OCI-LY3 (cell line): Measurements from ENCODE around the gene MYOF.

Experiments used
- H2AFZ ChIP-seq: fragments of 200-600, 300-600 bp; shearing (Covaris generic); 2 replicates; pipeline ENCODE4 v1.6.0; 2014; ENCODE audit warnings: antibody characterized with exemption, low read depth, low read length
- H3K27ac ChIP-seq: fragments of 200-600, 300-600 bp; sonication (generic); 2 replicates; pipeline ENCODE4 v1.5.1; 2014; ENCODE audit warnings: mild to moderate bottlenecking, low read length, moderate library complexity, mixed read lengths
- H3K27me3 ChIP-seq: fragments of 200-600, 300-600 bp; sonication (generic); 2 replicates; pipeline ENCODE4 v1.6.1; 2014; ENCODE audit warnings: low read depth, low read length, mixed read lengths
- H3K36me3 ChIP-seq: fragments of 200-600, 300-600 bp; sonication (generic); replicated peaks from 2 replicates; pipeline ENCODE3; 2014; ENCODE audit warnings: low read depth, low read length, mixed read lengths
- H3K4me1 ChIP-seq: fragments of 300-600, 200-600 bp; sonication (generic); 2 replicates; pipeline ENCODE4 v1.6.1; 2014; ENCODE audit warnings: low read length, mixed read lengths
- H3K4me2 ChIP-seq: fragments of 200-600, 300-600 bp; sonication (generic); 2 replicates; pipeline ENCODE4 v1.6.1; 2014; ENCODE audit warnings: low read length, mixed read lengths
- H3K4me3 ChIP-seq: fragments of 300-600, 200-600 bp; sonication (generic); 2 replicates; pipeline ENCODE4 v1.5.1; 2014; ENCODE audit warnings: antibody characterized with exemption, mild to moderate bottlenecking, low read length, moderate library complexity
- H3K79me2 ChIP-seq: fragments of 300-600, 200-600 bp; shearing (Covaris generic); 2 replicates; pipeline ENCODE4 v1.6.1; 2014; ENCODE audit warnings: mild to moderate bottlenecking, low read length, mixed read lengths
- H3K9ac ChIP-seq: fragments of 300-600, 200-600 bp; shearing (Covaris generic); 2 replicates; pipeline ENCODE4 v1.6.0; 2014; ENCODE audit warnings: mild to moderate bottlenecking, low read length, moderate library complexity
- H3K9me3 ChIP-seq: fragments of 200-600, 300-600 bp; shearing (Covaris generic); 2 replicates; pipeline ENCODE4 v1.6.1; 2014; ENCODE audit warnings: low read length, mixed read lengths; ENCODE audit not compliant: insufficient read depth
- H4K20me1 ChIP-seq: fragments of 200-600, 300-600 bp; sonication (generic); 2 replicates; pipeline ENCODE4 v1.6.1; 2016; ENCODE audit warnings: low read length, mixed read lengths; ENCODE audit not compliant: insufficient read depth
- EZH2phosphoT487 ChIP-seq: fragments of 200-600 bp; shearing (Covaris generic); IDR thresholded peaks from 2 replicates; pipeline ENCODE4 v1.6.1; 2018; ENCODE audit warnings: antibody characterized with exemption, mixed run types, low read depth
- TF ChIP-seq, protein P1 (sequence below): fragments of 200-600, 300-600 bp; sonication (generic); IDR thresholded peaks from 2 replicates; pipeline ENCODE4 v1.5.1; 2014; ENCODE audit warnings: antibody characterized with exemption, low read length, low read depth

The MYOF gene

GRCh38 chr10:93458821-93459257 lies 23.3 kb downstream of the MYOF start:
- Histone ChIP-seq H3K79me2 (no peaks in the 10 kb centered on the region), H4K20me1 (no peaks in the 10 kb centered on the region), H3K27me3 (no peaks in the 10 kb centered on the region), H3K9ac (no peak overlapping the region), H3K4me2 (no peak overlapping the region), H3K9me3 (no peaks in the 10 kb centered on the region), H3K27ac (no peak overlapping the region), H3K4me3 (no peak overlapping the region), H2AFZ (no peak overlapping the region), H3K36me3 (no peaks in the 10 kb centered on the region), H3K4me1 (peaks cover 4% of the 10 kb centered on the region; the same call in 1 of the 2 replicates)
- TF ChIP-seq EZH2phosphoT487: no peak
- TF ChIP-seq, protein P1, sequence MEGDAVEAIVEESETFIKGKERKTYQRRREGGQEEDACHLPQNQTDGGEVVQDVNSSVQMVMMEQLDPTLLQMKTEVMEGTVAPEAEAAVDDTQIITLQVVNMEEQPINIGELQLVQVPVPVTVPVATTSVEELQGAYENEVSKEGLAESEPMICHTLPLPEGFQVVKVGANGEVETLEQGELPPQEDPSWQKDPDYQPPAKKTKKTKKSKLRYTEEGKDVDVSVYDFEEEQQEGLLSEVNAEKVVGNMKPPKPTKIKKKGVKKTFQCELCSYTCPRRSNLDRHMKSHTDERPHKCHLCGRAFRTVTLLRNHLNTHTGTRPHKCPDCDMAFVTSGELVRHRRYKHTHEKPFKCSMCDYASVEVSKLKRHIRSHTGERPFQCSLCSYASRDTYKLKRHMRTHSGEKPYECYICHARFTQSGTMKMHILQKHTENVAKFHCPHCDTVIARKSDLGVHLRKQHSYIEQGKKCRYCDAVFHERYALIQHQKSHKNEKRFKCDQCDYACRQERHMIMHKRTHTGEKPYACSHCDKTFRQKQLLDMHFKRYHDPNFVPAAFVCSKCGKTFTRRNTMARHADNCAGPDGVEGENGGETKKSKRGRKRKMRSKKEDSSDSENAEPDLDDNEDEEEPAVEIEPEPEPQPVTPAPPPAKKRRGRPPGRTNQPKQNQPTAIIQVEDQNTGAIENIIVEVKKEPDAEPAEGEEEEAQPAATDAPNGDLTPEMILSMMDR: no peak

DNA sequence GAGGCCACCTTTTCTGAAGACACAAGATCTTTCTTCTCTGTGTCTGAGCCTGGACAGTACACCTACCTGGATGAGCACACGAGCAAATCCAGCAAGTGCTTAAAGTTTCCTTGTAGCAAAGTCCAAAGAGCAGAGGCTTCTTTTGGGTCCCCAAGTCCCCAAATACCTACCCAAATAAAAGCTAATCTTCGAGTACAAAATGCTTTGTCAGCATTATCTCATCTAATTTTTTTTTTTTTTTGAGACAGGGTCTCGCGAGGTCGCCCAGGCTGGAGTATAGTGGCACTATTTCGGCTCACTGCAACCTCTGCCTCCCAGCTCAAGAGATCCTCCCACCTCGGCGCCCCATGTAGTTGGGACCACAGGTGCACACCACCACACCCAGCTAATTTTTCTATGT lies 24.6 kb downstream of the MYOF start:
- Histone ChIP-seq H3K36me3 (no peaks in the 10 kb centered on the region), H3K4me1 (no peaks in the 10 kb centered on the region), H2AFZ (no peak overlapping the region), H3K4me2 (no peak overlapping the region), H3K9me3 (no peaks in the 10 kb centered on the region), H3K9ac (no peak overlapping the region), H3K79me2 (no peaks in the 10 kb centered on the region), H3K27me3 (no peaks in the 10 kb centered on the region), H3K4me3 (no peak overlapping the region), H4K20me1 (no peaks in the 10 kb centered on the region), H3K27ac (no peak overlapping the region)
- TF ChIP-seq, protein P1: no peak
- TF ChIP-seq EZH2phosphoT487: no peak

GRCh38 chr10:93456480-93456879 lies 25.7 kb downstream of the MYOF start:
- Histone ChIP-seq H3K27ac (no peak overlapping the region), H2AFZ (no peak overlapping the region), H3K79me2 (no peaks in the 10 kb centered on the region)

DNA sequence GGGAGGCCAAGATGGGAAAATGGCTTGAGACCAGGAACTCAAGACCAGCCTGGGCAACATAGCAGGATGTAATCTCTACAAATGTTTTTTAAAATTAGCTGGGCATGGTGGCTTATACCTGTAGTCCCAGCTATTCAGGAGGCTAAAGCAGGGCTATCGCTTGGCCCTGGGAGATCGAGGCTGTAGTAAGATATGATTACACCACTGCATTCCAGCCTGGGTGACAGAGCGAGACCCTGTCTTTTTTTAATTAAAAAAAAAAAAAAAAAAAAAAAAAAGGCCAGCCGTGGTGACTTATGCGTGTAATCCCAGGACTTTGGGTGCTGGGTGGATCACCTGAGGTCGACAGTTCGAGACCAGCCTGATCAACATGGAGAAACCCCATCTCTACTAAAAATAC lies 27.4 kb downstream of the MYOF start:
- Histone ChIP-seq H3K4me1 (no peaks in the 10 kb centered on the region), H3K4me2 (no peak overlapping the region), H3K36me3 (no peaks in the 10 kb centered on the region), H3K9me3 (no peaks in the 10 kb centered on the region), H3K4me3 (no peak overlapping the region), H2AFZ (no peak overlapping the region), H4K20me1 (no peaks in the 10 kb centered on the region), H3K27ac (no peak overlapping the region), H3K27me3 (no peaks in the 10 kb centered on the region), H3K9ac (no peak overlapping the region), H3K79me2 (no peaks in the 10 kb centered on the region)
- TF ChIP-seq, protein P1: no peak
- no peak for TF ChIP-seq EZH2phosphoT487

More at GRCh38 chr10:93456480-93456879, 25.7 kb downstream of the MYOF start:
- Histone ChIP-seq H3K4me3 (no peak overlapping the region), H3K36me3 (no peaks in the 10 kb centered on the region), H3K27me3 (no peaks in the 10 kb centered on the region), H3K4me2 (no peak overlapping the region), H4K20me1 (no peaks in the 10 kb centered on the region), H3K4me1 (no peaks in the 10 kb centered on the region), H3K9ac (no peak overlapping the region), H3K9me3 (no peaks in the 10 kb centered on the region)
- TF ChIP-seq, protein P1: no peak
- no peak for TF ChIP-seq EZH2phosphoT487
